Measurements from ENCODE around the gene SLIT3.
"Not testable (repeated sequence)": the region's sequence is repeated elsewhere in the genome, so short reads cannot be mapped to it uniquely, and the experiment has no call there.

The SLIT3 gene

DNA sequence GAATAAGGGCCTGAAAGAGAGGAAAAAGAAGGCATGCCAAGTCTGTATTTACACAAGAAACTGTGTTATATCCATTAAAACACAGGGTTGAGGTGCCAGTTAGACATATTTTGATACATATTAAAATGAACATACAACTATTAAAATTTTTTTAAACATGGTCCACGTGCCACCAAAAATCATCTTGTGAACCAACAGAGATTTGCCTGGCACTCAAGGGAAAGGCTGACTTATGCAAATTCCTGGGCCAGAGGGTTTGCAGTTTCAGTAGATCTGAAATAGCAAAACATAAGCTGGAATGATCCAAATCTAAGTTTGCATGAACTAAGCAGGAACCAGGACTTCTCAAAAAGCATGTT, 168.7 kb downstream of the SLIT3 start:
- DNase-seq: no peak

DNA sequence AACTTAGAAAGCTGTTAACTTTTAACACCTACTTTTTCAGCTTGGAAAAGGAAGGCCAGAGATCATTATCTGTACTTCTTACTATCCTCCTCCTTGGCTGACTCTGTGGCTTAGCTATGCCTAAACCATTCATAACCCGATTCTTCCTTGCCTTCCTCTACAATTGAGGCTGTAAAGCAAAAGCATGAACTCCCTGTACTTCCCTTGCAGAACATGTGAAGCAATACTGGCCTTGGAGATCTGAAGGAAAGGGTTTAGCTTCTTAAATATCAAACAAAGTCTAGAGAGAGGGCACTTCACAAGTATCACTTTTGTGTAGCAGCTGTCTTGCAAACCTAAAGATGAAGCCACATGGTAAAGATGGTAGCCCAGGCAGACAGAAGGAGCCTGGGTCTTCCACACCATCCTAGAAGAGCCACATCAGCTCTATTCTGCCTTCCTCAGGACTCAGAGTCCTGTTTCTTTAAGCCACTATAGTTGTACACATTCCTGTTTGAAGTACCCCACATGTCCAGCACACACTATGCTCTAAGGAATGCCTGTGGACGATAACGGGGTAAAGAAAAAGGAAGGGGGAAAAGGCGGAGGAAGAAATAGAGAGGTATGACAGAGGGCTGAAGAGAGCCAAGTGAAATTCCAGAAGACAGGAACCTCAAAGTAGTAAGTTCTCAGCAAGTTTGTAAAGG, 169.2 kb downstream of the SLIT3 start:
- no peak for DNase-seq

DNA sequence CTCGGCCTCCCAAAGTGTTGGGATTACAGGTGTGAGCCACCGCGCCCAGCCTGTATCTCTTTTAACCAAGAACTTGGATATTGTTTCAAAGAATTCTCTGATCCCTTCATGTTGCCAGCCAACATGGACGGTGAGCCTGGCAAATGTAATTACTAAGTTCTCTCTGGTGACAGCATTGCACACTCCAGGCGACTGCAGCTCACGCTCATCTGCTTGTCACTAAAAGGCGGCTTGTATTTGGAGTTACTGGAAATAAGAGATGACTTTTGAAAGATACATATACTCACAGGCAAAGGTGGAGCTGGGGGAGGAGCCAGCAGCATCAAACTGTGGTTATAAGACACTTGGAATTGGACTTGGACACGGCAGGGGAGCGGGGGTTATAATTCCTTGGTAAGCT, 172.3 kb downstream of the SLIT3 start:
- no peak for DNase-seq

DNA sequence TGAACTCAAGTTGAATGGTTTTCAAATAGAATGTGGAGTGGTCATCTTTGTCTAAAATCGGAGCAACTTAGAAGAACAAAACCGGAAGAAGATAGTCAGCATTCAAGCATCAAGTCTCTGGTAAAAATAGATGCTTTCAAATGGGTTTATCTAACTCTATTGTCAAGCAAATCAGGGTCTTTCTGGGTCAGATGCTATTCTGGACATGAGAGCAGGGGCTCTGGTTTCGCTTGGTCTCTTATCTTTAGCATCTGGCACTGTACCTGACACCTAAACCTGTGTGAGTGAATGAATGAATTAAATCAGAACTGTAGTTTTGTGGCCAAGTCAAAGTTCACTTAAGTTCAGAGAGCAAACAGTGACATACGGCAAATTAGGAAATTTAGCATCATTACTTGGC, 173.5 kb downstream of the SLIT3 start:
- DNase-seq: no peak

DNA sequence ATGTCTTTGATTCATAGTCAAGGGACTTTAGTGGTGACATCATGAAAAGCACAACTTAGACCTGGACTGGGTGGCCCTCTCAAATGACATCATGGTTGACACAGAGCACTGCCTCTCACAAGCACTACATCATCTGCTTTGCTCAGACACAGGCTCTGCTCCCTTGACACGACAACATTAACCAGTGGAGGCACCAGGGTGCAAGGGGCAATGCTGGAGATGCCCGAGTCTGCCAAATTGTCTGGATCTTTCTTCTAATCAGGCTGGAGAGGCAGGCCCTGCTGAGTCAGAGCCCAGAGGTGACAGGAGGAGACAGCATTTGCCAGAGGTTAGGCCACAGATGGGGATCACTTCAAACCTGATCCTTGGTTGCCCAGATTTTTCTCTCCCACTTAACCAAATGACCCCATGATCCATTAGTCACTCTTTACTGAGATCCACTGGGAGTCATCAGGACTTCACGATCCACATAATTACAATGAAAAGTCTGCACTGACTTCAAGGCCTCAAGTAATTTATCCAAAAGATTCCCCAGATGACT, 174.4 kb downstream of the SLIT3 start:
- no peak for DNase-seq

DNA sequence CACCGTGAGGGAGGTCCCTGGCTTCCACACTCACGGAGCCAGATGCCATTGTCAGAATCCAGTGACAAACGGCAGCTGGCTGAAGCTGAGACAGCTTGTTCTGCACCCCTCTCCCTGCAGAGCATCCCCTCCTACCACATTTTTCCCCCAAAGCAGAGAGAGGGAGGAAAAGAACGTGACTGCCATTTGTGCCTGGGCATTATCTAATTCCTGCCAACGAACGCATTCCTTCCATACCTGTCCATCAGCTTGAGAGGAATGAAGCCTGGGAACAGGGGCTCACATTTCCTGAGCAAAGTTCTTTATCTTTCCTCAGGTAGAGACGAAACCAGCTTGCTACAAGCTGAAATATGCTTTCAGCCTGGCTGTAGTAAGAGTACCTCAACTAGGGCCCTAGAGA, 175.4 kb downstream of the SLIT3 start:
- no peak for DNase-seq

DNA sequence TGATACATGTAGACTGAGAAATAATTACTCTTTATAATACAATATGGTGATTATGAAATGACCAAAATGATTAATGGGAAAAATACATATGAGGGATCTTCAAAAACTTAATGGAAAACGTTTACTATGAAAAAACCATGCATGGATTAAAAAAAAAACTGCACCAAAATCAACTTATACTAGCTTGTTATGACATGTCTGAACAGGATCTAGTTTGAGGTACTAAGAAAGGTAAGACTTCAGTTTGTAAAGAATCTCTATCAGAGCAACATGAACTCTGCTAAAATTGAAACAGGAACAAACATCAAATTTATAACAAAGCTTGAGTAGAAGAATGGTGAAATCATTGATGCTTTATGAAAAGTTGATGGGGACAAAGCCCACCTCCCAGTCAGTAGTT, 178.0 kb downstream of the SLIT3 start:
- DNase-seq: no peak

DNA sequence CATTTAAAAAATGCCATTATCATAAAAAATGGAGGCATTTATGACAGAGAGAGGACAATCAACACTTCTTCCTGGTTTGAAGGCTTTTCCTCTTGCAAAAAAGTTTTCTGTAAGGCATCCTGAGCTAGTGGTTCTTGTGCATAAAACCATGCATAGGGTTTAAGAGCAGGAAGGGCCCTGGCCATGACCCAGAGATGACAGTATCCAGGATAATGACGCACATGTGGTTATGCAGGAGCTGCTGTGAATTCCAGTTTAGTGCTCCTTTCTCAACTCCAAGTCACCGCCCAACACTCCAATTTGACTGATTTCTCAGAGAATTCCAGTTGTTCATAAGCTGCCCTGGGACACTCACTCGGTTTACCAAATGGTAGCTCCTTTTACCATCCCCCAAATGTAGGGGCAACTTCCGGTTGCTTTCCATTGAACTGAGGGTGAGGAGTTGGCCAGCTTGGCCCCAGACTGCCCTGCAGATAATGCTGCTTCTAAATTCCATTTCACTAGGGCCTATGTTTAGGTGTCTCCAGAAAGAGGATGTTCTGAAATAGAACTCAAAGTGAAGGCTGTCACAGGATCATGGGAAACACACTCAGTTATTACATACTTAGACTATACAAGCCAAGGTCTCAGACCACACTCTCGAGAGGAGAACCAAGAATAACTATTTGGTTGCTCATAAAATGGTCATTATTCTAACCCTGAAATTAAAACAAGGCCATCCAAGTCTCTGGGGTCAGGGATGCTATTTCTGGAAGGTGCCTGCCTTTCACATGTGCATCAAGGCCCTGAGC, 179.1 kb downstream of the SLIT3 start:
- DNase-seq: no peak

DNA sequence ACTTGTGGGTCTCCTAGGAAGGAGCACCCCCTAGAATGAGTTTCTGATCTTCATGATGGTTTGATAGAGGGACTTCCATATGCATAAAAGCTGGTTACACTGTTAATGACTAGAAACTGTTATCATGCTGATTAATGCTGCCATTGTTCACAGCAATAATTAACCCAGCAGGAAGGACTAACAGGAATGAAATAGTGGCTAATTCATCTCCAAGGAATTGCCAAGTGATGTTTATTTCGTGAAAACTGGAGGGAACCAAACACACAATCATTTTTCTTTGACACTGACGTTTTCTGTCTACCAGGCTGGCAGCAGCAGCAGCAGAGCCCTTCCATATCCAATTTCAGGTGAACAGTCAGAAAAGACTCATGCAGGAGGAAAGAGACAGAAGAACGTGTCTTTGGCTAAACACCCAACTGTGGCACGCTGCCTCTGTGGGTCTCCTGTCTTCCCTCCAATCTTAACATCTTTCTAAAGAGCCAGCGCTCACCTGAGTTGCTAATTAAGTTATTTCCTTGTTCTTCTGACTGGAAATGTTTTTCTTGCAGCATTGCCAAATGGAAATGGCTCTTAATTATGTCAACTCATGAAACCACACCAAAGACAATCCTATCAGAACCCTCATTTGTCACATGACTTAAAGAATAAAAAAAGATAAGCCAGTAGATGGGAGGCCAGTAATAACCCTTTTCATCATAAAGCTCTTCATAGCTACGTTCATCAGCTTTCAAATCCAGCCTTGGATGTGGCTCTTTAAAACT, 181.5 kb downstream of the SLIT3 start:
- no peak for DNase-seq

DNA sequence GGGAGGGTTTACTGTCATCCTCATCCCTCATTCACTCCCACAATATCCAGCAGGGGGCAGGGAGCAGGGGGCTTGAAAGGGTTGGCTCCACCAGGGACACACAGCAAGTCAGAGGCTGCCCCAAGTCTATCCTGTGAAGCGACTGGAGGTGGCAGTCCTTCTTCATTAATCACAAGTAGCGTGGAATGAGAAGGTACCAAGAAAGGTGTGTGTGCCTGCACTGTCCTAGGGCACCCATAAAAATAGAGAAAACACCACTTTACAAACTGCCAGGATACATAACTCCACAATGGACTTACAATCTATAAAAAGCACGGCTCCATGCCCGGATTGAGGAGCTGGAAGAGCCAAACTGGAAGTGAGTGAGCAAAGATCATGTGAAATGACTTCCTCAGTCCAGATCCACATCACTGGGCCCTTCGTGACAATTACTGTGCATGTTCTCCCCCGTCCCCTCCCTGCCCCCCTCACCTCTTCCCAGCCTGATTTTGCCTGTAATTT, 183.9 kb downstream of the SLIT3 start:
- DNase-seq: no peak

DNA sequence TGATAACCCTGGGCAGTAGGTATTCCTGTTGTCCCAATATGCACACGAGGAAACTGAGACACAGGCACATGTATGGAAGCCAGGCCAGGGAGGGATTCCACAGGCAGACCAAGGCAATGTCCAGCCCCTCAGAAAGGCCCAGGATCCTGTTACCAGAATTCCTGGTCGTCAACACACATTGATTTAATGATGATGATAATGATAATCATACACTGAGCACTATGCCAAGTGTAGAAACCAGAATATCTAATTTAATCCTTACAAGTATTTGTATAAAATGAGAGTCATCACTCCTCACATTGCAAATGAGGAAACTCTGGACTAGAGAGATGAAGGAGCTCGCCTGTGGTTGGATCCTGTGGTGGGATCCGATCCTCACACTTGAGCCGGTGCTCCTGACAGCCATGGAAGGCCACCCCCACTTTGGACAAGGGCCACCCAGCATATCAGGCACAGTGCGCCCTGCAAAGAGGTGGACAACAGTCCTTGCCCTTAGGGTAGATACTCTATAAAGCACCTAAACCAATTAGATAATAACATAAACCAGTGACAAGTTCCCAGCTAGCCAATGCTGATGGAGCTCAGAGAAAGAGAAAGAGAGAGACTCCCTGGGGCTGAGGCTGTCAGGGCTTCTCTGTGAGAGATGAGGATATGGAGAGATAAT, 185.3 kb downstream of the SLIT3 start:
- DNase-seq: no peak

DNA sequence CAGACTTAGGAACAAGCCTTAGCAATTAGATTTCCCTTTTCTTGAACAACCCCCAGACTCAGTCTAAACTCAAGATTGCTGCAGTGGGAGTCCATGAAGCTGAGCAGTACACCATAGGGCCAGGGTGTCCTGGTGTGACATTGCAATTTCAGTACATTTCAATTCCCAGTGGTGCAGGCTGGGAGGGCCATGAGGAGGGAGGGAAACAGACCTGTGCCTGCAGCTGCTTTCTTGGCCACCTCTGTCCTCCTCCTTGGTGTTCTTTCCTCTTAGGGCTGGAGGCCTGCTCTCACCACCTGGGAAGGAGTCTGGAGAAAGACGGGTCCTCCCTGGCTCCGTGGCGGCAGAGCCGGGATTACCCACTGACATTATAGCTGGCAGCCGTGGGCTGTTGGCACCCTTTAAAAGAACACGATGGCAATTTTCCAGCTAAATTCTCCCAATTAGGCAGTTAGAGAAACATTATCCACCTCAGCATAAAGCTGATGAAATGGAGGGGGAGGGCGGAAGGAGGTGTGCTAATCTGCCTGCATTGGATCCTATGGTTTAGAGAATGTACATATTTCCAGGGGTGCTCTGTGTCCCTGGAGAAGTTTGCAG, 186.4 kb downstream of the SLIT3 start:
- no peak for DNase-seq

DNA sequence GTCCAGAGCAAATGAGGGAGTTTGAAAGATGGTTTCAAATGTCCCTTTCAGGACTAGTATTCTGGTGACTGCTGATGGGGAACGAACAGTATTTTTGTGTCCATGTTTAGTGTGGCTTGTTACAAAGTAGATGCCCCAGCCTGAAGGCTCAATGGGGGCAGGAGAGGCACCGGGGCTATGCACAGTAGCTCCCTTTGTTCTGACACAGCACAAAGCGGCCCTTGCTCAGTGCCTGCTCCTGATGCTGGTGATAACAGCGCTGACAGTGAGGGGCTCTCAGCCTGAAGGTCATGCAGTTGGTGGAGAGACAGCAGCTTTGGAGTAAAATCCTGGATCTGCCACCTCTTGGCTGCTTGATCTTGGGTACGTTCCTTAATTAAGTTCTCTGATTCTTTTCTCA, 188.9 kb downstream of the SLIT3 start:
- no peak for DNase-seq

DNA sequence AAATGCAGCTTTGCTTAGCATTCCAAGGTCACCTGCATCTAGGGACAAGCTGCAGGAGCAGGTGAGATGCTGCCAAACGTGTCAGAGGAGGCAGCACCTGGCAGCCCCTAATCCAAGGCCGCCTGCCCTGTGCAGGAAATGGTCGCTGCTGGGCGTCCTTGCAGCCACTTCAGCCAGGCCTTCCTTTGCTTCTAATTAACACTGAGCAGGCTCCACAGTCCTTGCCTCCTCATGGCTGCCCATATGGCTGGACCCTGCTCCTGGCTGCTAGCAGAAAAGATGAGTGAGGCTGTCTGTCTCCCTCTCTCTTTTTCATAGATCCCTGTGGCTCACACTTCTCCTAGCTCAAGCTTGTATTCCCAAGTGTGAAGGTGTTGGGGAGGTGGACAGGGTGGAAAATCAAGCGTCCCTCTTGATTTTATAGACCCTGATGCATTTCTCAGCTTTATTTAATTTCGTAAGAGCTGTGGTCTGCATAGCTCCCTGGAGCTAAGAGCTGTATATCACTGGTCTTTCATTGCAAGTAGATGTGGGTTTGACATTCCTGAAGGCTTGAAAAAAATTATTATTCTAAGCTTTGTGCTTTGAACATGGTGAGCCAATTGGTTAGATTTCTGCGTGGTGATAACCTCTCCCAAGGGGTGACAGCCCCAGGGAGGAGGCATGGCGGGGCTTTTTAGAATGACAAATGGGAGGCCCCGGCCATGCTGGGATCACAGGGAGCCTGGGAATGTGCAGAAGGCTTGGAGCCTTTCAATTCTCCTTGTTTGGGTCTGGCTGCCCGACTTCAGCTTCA, 193.8 kb downstream of the SLIT3 start:
- DNase-seq: no peak

DNA sequence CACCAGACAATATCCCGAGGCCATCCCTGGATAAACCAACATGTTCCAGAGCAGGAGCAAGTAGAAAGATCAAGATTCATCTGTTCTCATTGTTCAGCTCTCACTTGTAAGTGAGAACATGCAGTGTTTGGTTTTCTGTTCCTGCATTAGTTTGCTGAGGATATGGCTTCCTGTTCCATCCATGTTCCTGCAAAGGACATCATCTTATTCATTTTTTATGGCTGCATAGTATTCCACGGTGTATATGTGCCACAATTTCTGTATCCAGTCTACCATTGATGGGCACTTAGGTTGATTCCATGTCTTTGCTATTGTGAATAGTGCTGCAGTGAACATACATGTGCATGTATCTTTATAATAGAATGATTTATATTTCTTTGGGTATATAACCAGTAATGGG, 195.4 kb downstream of the SLIT3 start:
- not testable (repeated sequence) for DNase-seq

DNA sequence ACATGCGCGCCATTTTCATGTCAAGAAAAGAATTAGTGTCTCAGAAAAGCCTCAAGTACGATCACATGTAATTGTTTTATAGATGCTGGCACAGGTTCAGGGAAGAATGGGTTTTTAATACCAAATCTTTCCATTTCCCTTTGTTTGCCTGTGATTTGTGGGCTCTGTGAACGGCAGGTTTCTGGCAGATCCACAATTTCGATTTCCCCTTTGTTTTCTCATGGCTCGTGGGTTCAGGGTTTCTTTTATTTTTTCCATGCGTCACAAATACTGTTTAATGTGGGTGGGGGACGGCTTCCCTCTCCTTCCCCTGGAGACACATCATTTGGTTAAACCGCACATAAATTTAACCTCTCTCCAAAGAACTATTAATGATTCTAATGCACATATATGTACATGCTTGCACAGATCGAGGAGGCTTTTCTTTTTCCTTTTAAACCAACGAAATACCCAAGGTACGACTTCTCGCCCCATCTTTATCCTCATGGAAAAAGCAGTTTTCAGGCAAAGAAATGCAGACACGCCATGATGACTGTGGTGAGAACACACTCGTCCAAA, 195.9 kb downstream of the SLIT3 start:
- DNase-seq: no peak

DNA sequence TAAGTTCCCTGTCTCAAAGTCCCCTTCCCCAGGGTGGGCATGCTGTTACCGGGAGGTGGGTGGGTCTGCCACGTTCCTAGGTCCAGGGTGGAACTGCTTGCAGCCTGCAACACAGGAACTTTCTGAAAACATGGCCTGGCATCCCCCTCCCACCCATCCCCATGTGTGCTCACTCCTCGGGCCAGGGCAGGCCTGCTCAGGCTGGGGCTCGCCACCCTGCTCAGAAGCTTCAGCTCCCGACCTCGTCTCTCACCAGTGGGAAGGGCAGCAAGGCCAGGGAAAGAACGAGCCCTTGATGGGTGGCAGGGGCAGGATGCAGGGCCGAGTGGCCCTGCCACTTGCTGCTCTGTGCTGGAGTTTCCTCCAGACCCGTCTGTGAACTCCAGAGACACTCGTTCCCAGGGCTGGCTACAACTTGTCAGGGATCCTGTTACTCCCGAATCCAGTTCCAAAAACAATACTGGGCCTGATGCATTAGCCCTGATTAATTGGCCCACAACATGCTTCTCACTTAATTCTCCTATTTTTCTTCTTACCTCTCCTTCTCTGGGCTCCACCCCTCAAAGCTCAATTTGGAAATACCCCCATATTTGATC, 197.3 kb downstream of the SLIT3 start:
- no peak for DNase-seq

DNA sequence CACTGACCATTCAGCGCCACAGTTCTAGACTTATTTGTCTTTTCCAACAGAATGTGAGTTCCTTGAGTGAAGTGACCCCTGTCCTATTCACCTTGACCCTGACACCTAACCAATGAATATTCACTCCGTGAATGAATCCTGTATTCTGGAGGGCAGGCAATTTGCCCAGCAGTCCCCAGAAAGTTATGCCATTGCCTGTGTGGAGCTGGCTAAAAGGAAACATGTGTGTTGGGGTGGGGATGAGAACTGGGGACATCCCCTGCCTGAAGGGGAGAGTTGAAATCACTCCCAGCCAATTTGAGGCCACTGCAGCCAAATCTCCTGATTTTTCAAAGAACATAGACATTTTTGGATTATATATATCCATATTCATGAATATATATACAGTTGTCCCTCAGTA, 199.0 kb downstream of the SLIT3 start:
- no peak for DNase-seq

DNA sequence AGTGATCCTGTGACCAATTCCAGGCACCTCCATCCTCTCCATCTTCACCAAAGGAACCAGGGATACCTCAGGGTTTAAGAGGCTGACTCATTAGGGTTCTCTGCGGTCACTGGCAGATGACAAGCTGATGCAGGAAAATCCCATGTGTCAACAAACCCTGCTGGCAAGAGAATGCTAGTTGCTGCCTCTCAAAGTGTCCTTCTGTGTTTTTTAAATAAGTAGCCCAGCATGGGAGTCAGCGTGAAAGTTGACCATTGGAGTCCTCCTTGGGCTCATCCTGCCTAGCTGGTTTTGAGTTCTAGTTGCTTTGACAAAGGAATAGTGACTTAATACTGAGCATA, 200.2 kb downstream of the SLIT3 start:
- DNase-seq: no peak

DNA sequence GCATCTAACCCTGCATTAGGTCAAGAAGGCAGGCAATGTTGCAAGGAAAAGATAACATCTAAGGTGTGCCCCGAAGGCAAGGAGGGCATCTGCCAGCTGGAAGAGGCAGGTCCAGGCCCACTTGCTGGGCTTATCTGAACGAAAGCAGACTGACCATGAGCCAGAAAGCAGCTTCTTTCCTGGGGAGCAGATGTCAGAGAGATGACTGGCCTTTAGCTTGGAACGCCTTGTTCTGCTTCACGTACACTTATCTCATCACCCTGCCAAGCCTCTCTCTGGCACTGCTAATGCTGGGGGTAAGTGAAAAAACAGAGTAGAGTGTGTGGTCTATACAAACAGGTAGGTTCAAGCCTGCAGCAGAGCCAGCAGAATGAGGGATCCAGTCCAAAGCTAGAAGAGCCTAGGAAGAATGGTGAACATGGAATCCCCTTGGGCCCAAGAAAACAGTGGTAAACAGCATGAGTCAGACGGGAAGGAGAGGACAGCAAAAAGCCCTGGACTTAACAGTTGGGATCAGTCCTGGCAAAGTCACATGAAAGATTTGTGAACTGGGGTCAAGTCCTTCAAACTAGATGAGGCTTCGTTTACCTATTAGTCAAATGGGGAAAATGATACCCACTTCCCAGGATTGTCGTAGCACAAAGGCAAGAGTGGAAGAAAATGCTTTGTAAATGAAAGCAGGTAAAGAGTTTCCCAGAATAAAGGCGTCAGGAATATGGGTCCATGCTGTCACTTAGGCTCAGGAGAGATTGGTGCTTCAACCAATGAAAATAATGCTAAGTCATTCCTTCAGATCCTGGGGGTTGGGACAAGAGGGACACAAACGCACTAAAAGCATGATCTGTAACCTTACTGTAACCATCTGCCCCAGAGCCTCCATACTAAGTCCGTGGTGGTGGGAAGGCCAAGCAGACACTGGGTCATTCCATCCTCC, 200.9 kb downstream of the SLIT3 start:
- no peak for DNase-seq

Data from GDM1 (cell line).